K562 (cell line): ENCODE data around the gene MAP1S. TPM values are rescaled to one million over a fixed set of nuclear protein-coding genes. Genes with fewer than 3 reads are reported as not detected.

Experiments used
- E2F8 ChIP-seq: fragments of 450-650 bp; IDR thresholded peaks from 2 replicates; pipeline ENCODE4 v1.7.1; 2018; ENCODE audit warnings: mild to moderate bottlenecking, low read depth; ENCODE audit not compliant: partially characterized antibody
- EWSR1 ChIP-seq: fragments of 450-650 bp; IDR thresholded peaks from 2 replicates; pipeline ENCODE4 v1.6.1; 2018; ENCODE audit warnings: borderline replicate concordance, mild to moderate bottlenecking, low read depth, moderate library complexity; ENCODE audit not compliant: partially characterized antibody
- PHB ChIP-seq: fragments of 250-450 bp; sonication (Bioruptor Pico); IDR thresholded peaks from 2 replicates; pipeline ENCODE4 v1.5.0; 2021
- PTBP1 ChIP-seq: fragments of 200-400 bp; formaldehyde crosslinking; IDR thresholded peaks from 2 replicates; pipeline ENCODE4 v1.6.1; 2017; ENCODE audit warnings: low read depth, low read length
- polyA plus RNA-seq, 8 experiments: library from polyadenylated mRNA; depleted of rRNA in 4 of 8; stranded (reverse) in 5 of 8; unstranded in 3 of 8; fragments of >200 nt; fragmentation: Nextera tagmentation in 2 of 8; fragmentation: Illumina TruSeq in 1 of 8; extraction: Ambion mirVana in 2 of 8; extraction: Trizol in 1 of 8; gene quantifications; 2 replicates each; pipeline versions ENCODE4 v1.2.1 to v1.2.3, GENCODE V29; 2011 to 2014; ENCODE audit warnings: inconsistent platforms in 1 of 8, missing spikeins in 1 of 8
- total RNA-seq, 7 experiments: library from RNA; depleted of rRNA in 6 of 7; stranded (reverse); fragments of >200 nt in 6 of 7; fragmentation: Illumina TruSeq in 2 of 7; extraction: Trizol in 2 of 7; gene quantifications; 2 replicates each; pipeline versions ENCODE4 v1.2.1 to v1.2.3, GENCODE V29; 2011 to 2021; ENCODE audit warnings: low replicate concordance in 1 of 7
- TF ChIP-seq, protein P1 (sequence below): fragments of 450-650 bp; IDR thresholded peaks from 2 replicates; pipeline ENCODE4 v1.6.1; 2016; ENCODE audit warnings: mild to moderate bottlenecking, moderate library complexity
- TF ChIP-seq, protein P2 (sequence below): sonication (generic); formaldehyde crosslinking; IDR thresholded peaks from 2 replicates; pipeline ENCODE4 v1.8.1; 2023; ENCODE audit warnings: mild to moderate bottlenecking, missing genetic modification reagents

Gene MAP1S
- total and polyA plus RNA-seq, 9 of the 15 experiments (the other 6 are each of a cell fraction or from before 2014, with no cell fraction given), result 2.0 to 81.0 (median 9.5) TPM

- TF ChIP-seq, protein P1, sequence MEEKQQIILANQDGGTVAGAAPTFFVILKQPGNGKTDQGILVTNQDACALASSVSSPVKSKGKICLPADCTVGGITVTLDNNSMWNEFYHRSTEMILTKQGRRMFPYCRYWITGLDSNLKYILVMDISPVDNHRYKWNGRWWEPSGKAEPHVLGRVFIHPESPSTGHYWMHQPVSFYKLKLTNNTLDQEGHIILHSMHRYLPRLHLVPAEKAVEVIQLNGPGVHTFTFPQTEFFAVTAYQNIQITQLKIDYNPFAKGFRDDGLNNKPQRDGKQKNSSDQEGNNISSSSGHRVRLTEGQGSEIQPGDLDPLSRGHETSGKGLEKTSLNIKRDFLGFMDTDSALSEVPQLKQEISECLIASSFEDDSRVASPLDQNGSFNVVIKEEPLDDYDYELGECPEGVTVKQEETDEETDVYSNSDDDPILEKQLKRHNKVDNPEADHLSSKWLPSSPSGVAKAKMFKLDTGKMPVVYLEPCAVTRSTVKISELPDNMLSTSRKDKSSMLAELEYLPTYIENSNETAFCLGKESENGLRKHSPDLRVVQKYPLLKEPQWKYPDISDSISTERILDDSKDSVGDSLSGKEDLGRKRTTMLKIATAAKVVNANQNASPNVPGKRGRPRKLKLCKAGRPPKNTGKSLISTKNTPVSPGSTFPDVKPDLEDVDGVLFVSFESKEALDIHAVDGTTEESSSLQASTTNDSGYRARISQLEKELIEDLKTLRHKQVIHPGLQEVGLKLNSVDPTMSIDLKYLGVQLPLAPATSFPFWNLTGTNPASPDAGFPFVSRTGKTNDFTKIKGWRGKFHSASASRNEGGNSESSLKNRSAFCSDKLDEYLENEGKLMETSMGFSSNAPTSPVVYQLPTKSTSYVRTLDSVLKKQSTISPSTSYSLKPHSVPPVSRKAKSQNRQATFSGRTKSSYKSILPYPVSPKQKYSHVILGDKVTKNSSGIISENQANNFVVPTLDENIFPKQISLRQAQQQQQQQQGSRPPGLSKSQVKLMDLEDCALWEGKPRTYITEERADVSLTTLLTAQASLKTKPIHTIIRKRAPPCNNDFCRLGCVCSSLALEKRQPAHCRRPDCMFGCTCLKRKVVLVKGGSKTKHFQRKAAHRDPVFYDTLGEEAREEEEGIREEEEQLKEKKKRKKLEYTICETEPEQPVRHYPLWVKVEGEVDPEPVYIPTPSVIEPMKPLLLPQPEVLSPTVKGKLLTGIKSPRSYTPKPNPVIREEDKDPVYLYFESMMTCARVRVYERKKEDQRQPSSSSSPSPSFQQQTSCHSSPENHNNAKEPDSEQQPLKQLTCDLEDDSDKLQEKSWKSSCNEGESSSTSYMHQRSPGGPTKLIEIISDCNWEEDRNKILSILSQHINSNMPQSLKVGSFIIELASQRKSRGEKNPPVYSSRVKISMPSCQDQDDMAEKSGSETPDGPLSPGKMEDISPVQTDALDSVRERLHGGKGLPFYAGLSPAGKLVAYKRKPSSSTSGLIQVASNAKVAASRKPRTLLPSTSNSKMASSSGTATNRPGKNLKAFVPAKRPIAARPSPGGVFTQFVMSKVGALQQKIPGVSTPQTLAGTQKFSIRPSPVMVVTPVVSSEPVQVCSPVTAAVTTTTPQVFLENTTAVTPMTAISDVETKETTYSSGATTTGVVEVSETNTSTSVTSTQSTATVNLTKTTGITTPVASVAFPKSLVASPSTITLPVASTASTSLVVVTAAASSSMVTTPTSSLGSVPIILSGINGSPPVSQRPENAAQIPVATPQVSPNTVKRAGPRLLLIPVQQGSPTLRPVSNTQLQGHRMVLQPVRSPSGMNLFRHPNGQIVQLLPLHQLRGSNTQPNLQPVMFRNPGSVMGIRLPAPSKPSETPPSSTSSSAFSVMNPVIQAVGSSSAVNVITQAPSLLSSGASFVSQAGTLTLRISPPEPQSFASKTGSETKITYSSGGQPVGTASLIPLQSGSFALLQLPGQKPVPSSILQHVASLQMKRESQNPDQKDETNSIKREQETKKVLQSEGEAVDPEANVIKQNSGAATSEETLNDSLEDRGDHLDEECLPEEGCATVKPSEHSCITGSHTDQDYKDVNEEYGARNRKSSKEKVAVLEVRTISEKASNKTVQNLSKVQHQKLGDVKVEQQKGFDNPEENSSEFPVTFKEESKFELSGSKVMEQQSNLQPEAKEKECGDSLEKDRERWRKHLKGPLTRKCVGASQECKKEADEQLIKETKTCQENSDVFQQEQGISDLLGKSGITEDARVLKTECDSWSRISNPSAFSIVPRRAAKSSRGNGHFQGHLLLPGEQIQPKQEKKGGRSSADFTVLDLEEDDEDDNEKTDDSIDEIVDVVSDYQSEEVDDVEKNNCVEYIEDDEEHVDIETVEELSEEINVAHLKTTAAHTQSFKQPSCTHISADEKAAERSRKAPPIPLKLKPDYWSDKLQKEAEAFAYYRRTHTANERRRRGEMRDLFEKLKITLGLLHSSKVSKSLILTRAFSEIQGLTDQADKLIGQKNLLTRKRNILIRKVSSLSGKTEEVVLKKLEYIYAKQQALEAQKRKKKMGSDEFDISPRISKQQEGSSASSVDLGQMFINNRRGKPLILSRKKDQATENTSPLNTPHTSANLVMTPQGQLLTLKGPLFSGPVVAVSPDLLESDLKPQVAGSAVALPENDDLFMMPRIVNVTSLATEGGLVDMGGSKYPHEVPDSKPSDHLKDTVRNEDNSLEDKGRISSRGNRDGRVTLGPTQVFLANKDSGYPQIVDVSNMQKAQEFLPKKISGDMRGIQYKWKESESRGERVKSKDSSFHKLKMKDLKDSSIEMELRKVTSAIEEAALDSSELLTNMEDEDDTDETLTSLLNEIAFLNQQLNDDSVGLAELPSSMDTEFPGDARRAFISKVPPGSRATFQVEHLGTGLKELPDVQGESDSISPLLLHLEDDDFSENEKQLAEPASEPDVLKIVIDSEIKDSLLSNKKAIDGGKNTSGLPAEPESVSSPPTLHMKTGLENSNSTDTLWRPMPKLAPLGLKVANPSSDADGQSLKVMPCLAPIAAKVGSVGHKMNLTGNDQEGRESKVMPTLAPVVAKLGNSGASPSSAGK, result no peak
- TF ChIP-seq PTBP1, result 0 out of 2 replicates have a peak, but pooled peaks have one; percentile 51
- TF ChIP-seq EWSR1, result no peak
- TF ChIP-seq, protein P2, sequence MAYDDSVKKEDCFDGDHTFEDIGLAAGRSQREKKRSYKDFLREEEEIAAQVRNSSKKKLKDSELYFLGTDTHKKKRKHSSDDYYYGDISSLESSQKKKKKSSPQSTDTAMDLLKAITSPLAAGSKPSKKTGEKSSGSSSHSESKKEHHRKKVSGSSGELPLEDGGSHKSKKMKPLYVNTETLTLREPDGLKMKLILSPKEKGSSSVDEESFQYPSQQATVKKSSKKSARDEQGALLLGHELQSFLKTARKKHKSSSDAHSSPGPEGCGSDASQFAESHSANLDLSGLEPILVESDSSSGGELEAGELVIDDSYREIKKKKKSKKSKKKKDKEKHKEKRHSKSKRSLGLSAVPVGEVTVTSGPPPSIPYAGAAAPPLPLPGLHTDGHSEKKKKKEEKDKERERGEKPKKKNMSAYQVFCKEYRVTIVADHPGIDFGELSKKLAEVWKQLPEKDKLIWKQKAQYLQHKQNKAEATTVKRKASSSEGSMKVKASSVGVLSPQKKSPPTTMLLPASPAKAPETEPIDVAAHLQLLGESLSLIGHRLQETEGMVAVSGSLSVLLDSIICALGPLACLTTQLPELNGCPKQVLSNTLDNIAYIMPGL, result no peak
- no peak for TF ChIP-seq PHB (CRISPR knock-in tag)
- TF ChIP-seq E2F8, result no peak
These were observed 20.0 kb downstream of the MAP1S start (continued) for GRCh38 chr19:17739121-17739875.
